Measurements from ENCODE around the gene SELE. TPM values are rescaled to one million over a fixed set of nuclear protein-coding genes. Genes with fewer than 3 reads are reported as not detected.

The SELE gene
- total and polyA plus RNA-seq, 2 of the 8 experiments (the other 6 are each of a cell fraction or from before 2014, with no cell fraction given), result not detected

- H4K8ac ChIP-seq (ENCODE audit: extremely low read depth, insufficient read depth, low read length), result no peak overlapping the region
- H3K9ac ChIP-seq (replicated peaks in 1 of 4; ENCODE audit: extremely low read depth in 1 of 4, low read depth in 3 of 4, low read length in 3 of 4), result no peak overlapping the region
- no peak overlapping the region for H3K4ac ChIP-seq (replicated peaks; ENCODE audit: insufficient read length, low read depth, low read length)
- no peak overlapping the region for H3K4me3 ChIP-seq (ENCODE audit: extremely low read depth in 1 of 4, insufficient read depth in 2 of 4, low read depth in 3 of 4, low read length in 4 of 4)
- no peak for TF ChIP-seq PHF8 (conservative IDR thresholded peaks at IDR 0.05; ENCODE audit: low read depth, low read length)
- no peaks in the 10 kb centered on the region for H3K27me3 ChIP-seq (replicated peaks in 1 of 4; ENCODE audit: control insufficient read depth in 3 of 4, extremely low read depth in 1 of 4, insufficient read depth in 3 of 4, low read length in 3 of 4)
- no peaks in the 10 kb centered on the region for H3K9me3 ChIP-seq (ENCODE audit: insufficient read depth in 2 of 2, low read depth in 1 of 2, low read length in 1 of 2)
- H3K4me2 ChIP-seq (ENCODE audit: insufficient read depth in 1 of 2, low read depth in 2 of 2, low read length in 2 of 2), result no peak overlapping the region
- H3K14ac ChIP-seq (ENCODE audit: insufficient read length), result no peak overlapping the region
- no peaks in the 10 kb centered on the region for H3K23me2 ChIP-seq (ENCODE audit: low read depth, low read length)
- H2BK15ac ChIP-seq (ENCODE audit: low read length), result no peak overlapping the region
- no peak overlapping the region for H3K23ac ChIP-seq (ENCODE audit: insufficient read length)
- no peak overlapping the region for H2BK120ac ChIP-seq (replicated peaks; ENCODE audit: low read depth, low read length)
- H2AFZ ChIP-seq (ENCODE audit: low read length), result no peak overlapping the region
- no peaks in the 10 kb centered on the region for H3K4me1 ChIP-seq (replicated peaks in 1 of 4; ENCODE audit: control insufficient read depth in 3 of 4, insufficient read depth in 4 of 4, low read length in 3 of 4)
- no peak overlapping the region for H3K18ac ChIP-seq (ENCODE audit: extremely low read depth, low read length)
- CTCF ChIA-PET (ENCODE audit: partially characterized antibody), result no interaction called here
- H2AK5ac ChIP-seq (ENCODE audit: low read depth, low read length), result no peak overlapping the region
- WGBS, 2 experiments (ENCODE audit: extremely low coverage in 1 of 2, insufficient coverage in 1 of 2, insufficient read length in 1 of 2, insufficient replicate concordance in 2 of 2, low coverage in 1 of 2, low lambda C conversion rate in 2 of 2, missing lambda C conversion rate in 1 of 2), result 84% methylated on average over 2 of the region's 2 CpGs; no CpG with 5 or more reads in 1 of the 2 experiments
- DNase-seq (ENCODE audit: low read depth in 1 of 2, low spot score in 2 of 2) (no peak), FAIRE-seq (no peak)
- H2BK5ac ChIP-seq (ENCODE audit: low read depth, low read length), result no peak overlapping the region
- no peaks in the 10 kb centered on the region for H3K79me2 ChIP-seq (ENCODE audit: control insufficient read depth in 1 of 2, insufficient read depth in 2 of 2, low read length in 2 of 2)
- no peaks in the 10 kb centered on the region for H4K20me1 ChIP-seq (replicated peaks in 1 of 2; ENCODE audit: control insufficient read depth in 1 of 2, insufficient read depth in 2 of 2, low read length in 2 of 2)
- no peak overlapping the region for H4K5ac ChIP-seq (ENCODE audit: insufficient read length, low read depth, low read length)
- no peak overlapping the region for H2BK20ac ChIP-seq (ENCODE audit: low read length)
- no peak overlapping the region for H4K91ac ChIP-seq (replicated peaks; ENCODE audit: insufficient read length, low read length)
- POLR2A ChIA-PET (ENCODE audit: partially characterized antibody), result no interaction called here
- no peak overlapping the region for H2BK12ac ChIP-seq (ENCODE audit: low read depth, low read length)
- H3K56ac ChIP-seq (replicated peaks; ENCODE audit: insufficient read length, low read depth, low read length), result no peak overlapping the region
- no peak overlapping the region for H3K27ac ChIP-seq (ENCODE audit: low read depth, low read length)
- no peaks in the 10 kb centered on the region for H3K79me1 ChIP-seq (ENCODE audit: low read depth, low read length)
- no peaks in the 10 kb centered on the region for H3K36me3 ChIP-seq (ENCODE audit: control insufficient read depth in 2 of 4, insufficient read depth in 4 of 4, low read length in 3 of 4)
Measured at GRCh38 chr1:169723763-169724162, 10.1 kb downstream of the SELE start.
